ENCODE data around the gene ADORA1.

The ADORA1 gene

DNA sequence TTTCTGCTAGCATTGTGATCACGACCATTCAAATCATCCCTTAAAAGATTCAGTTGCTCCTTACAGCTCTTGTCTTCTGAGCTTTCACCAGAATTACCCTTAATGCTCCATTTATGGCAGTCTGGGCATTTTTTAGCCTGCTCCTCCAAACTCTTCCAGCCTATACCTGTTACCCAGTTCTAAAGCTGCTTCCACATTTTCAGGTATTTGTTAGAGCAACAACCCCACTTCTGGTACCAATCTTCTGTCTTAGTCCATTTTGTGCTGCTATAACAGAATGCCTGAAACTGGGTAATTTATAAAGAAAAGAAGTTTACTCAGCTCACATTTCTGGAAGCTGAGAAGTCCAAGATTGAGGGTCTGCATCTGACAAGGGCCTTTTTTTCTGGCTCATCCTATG lies 30.9 kb downstream of the ADORA1 start:
- DNase-seq: no peak

DNA sequence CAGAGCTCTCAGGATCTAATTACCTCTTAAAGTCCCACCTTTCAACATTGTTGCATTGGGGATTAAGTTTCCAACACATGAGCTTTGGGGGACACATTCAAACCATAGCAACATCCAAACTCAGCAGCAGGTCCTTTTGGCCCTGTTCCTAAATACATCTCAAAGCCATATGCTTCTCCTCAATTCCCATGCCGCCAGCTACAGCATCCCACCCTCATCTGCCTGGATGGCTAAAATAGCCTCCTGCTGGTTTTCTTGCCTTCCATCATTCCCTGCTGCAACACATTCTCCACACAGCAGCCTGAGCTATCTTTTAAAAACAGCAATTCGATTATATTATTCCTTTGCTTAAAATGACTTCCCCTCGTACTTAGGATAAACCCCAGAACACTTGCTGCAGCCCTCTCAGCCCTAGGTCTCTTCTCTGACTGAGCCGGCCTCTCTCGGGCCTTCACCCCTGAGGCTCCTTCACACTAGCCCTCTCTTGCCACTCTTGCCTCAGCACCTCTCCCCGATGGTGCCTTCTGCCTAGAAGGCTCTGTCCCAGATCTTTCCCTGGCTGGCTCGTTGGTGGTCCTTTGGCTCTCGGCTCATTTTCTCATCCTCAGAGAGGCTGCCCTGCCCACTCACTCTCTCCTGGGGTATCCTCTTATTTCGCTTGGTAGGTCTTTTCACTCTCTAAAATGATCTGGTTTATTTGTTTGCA lies 31.6 kb downstream of the ADORA1 start:
- no peak for DNase-seq

DNA sequence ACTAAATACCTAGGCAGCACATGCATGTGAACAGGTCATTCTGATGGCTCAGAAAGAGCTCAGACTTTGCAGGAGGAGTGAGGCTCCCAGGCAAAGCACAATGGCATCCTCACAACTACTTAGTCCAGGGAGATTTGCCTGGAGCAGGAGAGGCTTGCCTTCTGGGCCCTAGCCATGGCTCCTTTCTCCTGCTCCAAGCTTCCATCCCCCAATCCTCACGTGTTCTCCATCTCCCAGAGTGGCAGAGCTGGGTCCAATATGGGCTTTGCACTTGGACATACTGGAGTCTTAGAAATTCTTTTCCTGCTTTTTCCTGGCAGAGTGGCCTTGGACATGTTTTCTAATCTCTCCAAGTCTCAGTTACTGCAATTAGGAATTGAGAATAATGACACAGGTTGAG lies 32.3 kb downstream of the ADORA1 start:
- no peak for DNase-seq

DNA sequence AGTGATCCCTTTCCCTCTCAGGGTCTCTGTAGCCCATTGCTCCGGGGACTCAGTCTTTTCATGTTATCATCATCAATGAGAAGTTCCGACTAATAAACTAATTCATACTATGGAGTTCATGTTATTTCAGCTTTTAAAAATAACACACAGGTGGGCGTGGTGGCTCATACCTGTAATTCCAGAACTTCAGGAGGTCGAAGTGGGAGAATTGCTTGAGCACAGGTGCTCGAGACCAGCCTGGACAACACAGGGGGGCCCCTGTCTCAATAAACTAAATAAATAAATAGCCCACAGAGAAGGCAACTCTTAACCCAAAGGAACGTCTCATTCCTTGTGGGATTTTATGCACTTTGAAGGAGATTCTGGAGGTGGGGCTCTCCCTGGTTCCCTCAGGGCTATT lies 33.6 kb downstream of the ADORA1 start:
- no peak for DNase-seq

DNA sequence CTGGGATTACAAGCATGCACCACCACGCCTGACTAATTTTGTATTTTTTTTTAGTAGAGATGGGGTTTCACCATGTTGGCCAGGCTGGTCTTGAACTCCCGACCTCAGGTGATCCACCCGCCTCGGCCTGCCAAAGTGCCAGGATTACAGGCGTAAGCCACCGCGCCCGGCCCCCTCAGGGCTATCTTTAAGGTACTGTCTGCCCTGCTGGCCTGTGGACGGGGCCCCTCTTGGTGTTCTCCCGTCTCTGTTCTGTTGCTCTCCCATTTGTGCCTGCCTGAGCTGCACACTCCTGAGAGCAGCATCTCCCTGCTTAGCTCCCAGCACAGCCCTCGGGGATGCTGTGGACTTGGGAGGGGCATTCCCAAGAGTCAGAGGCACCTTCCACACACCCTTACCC lies 34.2 kb downstream of the ADORA1 start:
- DNase-seq: no peak

DNA sequence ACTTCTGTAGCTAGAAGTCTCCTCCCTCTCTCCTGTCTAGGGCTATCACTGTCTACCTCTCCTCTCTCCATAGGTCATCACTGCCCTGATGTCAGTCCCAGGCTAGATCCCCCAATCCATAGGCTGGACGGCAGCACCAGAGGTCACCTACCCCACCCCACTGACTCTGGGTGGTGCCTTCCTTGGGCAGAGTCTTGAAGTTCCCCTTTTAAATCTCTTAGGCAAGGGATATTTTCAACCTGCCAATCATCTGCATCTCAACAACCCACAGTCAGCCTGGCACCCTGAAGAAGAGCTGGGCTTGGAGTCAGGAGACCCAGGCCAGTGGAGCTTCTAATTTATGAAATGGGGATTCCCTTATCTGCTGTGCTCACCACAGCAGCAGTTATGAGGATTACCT lies 34.9 kb downstream of the ADORA1 start:
- DNase-seq: no peak

DNA sequence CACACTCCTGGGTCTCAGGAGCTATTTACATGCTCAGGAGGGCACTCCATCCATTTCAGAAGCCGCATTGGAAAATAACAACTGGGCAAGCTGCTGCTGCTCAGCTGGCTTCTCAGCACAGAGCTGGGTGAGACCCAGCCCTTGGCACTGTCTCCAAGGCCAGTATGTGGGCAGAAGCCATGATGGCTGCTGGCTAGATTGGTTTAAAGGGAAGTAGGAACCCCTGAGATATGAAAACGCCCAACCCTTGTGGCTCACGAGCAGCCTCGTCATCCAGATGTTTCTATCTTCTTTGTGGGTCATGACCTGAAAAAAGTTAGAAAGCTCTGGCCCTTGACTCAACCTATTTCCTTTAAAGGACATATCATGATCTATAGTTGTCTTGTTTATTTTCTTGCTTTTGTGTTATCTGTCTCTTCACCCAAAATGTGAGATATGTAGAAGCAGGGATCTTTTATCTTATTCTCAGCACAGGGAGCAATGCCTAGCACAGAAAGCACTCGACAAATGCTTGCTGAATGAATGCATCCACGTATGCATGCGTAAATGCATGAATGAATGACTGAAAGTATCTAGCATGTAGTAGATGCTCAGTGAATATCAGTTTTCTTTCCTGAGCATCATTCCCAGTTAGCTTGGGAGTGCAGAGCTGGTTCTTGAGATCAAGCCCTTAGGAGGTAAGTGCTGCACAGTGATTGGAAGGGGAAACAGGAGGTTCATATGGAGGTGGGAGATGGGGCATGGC lies 36.5 kb downstream of the ADORA1 start:
- no peak for DNase-seq

DNA sequence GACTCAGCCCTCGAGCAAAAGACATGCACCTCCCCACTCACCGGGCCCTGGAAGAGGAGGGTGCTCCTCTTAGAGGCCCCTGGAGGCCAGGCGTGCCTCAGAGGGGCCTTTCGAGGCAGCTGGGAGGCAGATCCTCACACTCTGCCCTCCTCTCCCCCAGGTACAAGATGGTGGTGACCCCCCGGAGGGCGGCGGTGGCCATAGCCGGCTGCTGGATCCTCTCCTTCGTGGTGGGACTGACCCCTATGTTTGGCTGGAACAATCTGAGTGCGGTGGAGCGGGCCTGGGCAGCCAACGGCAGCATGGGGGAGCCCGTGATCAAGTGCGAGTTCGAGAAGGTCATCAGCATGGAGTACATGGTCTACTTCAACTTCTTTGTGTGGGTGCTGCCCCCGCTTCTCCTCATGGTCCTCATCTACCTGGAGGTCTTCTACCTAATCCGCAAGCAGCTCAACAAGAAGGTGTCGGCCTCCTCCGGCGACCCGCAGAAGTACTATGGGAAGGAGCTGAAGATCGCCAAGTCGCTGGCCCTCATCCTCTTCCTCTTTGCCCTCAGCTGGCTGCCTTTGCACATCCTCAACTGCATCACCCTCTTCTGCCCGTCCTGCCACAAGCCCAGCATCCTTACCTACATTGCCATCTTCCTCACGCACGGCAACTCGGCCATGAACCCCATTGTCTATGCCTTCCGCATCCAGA lies 37.7 kb downstream of the ADORA1 start:
- no peak for DNase-seq

DNA sequence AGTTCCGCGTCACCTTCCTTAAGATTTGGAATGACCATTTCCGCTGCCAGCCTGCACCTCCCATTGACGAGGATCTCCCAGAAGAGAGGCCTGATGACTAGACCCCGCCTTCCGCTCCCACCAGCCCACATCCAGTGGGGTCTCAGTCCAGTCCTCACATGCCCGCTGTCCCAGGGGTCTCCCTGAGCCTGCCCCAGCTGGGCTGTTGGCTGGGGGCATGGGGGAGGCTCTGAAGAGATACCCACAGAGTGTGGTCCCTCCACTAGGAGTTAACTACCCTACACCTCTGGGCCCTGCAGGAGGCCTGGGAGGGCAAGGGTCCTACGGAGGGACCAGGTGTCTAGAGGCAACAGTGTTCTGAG lies 38.3 kb downstream of the ADORA1 start:
- no peak for DNase-seq

DNA sequence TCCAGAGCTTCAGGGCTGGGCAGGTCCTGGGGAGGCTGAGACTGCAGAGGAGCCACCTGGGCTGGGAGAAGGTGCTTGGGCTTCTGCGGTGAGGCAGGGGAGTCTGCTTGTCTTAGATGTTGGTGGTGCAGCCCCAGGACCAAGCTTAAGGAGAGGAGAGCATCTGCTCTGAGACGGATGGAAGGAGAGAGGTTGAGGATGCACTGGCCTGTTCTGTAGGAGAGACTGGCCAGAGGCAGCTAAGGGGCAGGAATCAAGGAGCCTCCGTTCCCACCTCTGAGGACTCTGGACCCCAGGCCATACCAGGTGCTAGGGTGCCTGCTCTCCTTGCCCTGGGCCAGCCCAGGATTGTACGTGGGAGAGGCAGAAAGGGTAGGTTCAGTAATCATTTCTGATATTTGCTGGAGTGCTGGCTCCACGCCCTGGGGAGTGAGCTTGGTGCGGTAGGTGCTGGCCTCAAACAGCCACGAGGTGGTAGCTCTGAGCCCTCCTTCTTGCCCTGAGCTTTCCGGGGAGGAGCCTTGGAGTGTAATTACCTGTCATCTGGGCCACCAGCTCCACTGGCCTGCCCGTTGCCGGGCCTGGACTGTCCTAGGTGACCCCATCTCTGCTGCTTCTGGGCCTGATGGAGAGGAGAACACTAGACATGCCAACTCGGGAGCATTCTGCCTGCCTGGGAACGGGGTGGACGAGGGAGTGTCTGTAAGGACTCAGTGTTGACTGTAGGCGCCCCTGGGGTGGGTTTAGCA lies 38.8 kb downstream of the ADORA1 start:
- no peak for DNase-seq

DNA sequence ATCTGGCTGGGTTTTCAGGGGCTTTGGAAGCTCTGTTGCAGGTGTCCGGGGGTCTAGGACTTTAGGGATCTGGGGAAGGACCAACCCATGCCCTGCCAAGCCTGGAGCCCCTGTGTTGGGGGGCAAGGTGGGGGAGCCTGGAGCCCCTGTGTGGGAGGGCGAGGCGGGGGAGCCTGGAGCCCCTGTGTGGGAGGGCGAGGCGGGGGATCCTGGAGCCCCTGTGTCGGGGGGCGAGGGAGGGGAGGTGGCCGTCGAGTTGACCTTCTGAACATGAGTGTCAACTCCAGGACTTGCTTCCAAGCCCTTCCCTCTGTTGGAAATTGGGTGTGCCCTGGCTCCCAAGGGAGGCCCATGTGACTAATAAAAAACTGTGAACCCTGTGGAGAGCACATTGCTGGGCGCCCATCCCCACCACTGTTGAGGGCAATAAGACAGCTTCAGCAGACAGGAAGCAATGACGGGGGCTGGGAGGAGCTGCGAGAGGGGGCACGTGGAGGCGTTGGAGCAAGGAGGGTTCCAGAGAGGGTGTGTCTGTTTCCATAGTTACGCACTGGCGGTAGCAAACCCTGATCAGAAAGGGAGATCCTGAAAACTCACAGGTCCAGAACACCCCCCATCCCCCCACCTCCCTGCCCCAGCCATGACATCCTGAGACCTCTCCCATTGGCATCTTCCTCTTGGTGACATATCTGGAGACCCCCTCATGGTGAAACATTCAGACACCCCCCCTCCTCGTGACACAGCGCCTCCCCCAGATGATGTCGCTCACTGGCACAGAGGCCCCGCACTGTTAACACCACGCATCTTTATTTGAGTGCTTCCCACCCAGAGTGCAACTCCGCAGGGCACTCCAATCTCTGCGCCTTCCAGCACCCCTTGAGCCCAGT lies 39.7 kb downstream of the ADORA1 start:
- DNase-seq: no peak

DNA sequence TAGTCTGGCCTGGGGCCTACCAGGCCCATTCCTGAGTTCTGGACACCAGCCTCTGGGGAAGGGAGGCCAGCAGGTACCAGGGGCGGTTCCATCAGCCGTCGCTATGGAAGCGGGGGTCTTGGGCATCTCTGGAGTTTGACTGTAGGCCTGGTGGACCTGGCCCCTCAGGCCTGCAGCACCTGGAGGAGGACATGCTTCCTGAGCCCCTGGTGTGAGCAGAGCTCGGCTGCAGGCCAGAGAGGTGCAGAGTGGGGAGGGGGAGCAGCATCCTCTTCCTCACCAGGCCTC lies 40.3 kb downstream of the ADORA1 start:
- DNase-seq: no peak

DNA sequence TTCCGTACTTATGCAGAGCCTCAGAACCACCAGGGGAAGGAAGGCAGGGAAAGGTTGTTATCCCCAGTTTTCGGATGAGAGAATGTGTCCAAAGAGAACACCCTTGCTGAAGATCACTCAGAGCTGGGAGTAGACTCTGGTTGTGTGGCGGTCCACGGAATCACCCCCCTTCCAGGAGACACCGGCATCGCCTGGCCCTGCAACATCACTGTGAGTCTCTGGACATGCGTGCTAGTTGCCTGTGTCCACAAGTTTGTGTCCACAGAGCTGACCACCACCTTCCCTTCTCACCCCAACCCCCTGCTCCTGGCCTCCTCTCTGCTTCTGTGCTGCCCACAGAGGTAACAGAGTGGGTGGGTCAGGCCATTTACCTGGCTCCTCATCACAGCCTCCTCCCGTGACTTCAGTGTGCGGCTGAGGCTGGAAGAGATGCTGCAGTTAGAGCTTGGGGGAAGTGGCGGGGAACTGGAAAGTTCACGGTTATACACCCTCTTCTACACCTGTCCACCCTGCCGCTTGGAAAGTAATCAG lies 40.8 kb downstream of the ADORA1 start:
- DNase-seq: no peak

DNA sequence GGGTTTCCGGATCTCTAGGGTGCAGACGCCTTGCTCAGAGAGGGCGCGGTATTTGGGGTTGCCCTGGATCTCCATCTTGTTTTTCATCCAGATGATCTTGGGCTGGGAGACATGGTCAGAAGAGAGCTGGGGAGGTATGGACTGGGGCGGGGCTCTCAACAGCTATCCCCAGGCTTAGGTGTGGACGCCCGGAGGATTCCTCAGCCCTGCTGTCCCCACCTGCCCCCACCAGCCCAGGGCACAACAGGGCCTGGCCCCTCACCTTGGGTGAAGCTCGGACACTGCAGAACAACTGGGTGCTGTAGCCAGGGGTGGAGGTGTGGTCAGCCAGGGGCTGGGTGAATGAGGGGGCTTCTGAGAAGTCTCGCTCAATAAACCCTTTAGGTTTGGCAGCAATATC lies 41.5 kb downstream of the ADORA1 start:
- DNase-seq: no peak

DNA sequence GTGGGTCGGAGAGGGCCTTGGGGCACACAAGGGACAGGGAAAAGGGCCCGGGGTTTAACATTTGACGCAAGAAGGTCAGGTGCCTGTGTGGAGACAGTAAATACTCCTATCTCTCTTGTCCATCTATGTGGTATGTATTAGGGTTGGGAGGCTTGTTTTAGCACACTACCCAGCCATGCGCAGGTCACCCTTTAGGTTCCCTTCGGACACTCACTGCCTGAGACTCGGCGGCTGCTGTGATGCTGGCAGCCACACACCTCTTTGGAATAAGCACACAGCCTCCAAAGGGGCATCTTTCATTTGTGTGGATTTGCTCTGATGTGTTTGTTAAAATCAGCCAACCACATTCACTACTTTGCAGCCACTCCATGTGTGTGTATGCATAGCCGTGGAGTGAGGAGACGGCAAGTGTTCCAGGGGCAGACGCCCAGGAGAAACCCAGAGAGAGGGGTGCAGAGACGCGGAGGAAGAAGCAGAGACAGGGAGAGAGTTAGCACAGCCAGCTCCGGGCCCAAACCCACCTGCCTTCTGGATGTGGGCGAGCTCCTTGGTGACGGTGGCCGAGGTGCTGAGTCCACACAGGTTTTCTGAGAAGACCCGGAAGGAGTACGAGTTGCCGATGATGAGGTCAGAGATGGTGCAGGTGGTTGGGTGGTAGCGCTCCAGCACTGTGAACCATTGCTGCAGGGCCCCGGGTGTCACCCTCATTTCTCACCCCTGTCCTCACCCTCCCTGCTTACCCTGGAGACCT lies 42.4 kb downstream of the ADORA1 start:
- DNase-seq: no peak

DNA sequence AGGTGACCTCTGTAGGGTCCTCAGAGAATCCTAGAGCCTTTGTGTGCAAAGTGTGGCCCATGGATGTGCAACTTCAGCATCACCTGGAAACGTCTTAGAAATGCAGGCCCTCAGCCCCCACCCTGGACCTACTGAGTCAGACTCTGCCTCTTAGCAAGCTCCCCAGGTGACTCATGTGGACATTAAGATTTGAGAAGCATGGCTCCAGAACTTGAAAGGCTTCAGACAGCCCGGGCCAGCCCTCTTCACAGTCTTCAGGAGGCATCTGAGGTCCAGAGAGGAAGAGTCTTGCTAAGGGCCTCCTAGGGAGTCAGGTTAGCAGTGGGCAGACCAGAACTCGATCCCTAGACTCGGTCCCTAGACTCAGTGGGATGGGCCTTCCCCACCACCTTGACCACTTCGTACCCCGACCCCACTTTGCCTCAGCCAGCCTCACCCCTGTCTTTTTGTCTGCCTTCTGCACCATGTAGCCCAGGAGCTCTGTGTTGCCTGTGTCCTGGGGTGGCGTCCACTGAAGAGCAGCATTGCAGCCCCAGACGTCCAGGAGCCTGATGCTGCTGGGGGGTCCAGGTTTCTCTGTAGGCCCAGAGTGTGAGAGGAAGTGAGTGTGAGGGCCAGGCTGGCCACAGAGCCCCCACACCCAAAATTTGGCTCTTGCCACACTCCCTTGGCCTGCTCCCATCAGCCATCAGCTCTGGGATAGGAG lies 43.3 kb downstream of the ADORA1 start:
- DNase-seq: no peak

DNA sequence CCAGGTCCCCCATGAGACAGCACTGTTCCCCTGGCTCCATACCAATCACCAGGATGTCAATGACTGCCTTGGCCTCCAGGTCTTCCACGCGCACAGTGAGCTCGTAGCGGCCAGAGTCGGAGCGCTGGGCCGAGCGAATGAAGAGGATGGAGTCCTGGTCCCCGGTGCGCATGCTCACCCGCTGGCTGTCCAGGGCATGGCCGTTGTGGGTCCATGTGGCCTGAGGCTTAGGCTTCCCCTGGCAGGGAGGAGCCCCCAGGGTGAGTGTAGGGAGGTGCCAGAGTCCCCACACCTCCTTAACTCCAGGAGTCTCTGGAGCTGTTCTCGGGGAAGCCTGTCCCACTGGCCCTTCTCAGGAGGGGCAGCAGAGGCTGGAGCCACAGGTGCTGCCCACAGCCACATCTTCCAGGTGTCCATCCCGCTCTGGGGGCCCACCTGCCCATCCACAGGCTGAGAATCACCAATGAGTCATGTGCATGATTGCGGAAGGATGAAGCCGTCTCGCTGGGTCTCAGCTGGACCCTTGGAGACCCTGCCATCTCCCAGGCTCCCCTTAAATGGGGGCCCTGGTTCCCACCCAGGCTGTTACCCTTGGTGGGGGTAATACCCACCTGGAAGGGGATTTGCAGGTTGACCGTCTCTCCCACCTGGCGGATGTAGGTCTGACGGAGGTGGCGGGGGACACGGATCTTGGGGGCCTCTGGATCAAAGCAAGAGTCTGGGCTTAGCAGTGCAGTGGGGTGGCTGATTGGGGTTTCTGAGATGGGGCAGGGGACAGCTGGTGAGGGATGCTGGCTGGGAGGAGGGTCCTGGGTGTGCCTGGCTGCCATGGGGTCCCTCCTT lies 44.0 kb downstream of the ADORA1 start:
- DNase-seq: no peak

DNA sequence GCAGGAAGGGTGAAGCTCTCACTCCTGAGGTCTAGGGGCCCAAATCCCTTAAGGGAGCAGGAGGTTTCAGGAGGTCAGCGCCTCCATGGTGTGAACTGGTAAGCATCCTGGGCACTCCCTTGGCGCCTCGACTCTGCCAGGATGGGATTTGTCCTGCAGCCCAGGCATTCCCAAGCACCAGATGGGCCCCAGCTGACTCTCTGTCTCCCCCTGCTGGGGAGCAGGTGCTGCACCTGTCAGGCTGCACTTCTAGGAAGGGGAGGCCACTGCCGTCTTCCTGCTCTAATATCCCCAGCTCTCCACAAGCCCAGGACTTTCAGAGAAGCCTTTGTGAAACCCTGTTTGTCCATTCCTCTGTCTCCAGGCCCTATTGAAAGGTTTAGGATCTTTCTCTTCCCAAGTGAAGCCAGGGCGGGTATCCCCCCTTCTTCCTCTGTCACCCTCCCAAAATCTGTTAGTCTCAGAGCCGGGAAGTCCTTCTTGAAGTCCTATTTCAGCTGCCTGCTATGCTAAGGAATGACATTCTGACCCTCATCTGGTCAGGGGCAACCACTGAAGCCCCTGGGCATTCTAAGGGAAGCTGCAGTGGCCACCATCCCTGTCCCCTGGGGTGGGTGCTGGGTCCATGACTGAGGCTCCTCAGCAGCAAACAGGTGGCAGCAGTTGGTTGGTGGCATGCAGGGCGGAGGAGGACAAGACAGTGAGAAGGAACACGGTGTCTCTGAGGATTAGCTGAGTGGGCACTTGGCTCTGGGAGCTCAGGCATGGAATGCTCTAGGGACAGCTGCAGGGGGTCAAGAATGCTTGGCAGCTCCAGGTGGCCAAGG lies 44.9 kb downstream of the ADORA1 start:
- no peak for DNase-seq

Data from right kidney (tissue), 1 donor.